Mesodermal cell (in vitro differentiated cells): ENCODE results near the gene SLC41A1.

Source experiments
- H3K27ac ChIP-seq: 2 replicates; pipeline ENCODE4 v1.7.0; 2013; ENCODE audit warnings: mild to moderate bottlenecking, low read depth, low read length, moderate library complexity; ENCODE audit not compliant: severe bottlenecking
- H3K36me3 ChIP-seq: 2 replicates; pipeline ENCODE4 v1.7.1; 2013; ENCODE audit warnings: mild to moderate bottlenecking, low read length, moderate library complexity; ENCODE audit not compliant: control insufficient read depth, insufficient read depth
- H3K4me1 ChIP-seq: one replicate; pipeline ENCODE4 v1.7.1; 2013; ENCODE audit warnings: mild to moderate bottlenecking, low read length; ENCODE audit not compliant: insufficient read depth, control insufficient read depth, poor library complexity, severe bottlenecking
- H3K4me3 ChIP-seq: 2 replicates; pipeline ENCODE4 v1.7.0; 2013; ENCODE audit warnings: low read length, control low read depth, mild to moderate bottlenecking; ENCODE audit not compliant: insufficient read depth, poor library complexity, severe bottlenecking; ENCODE audit errors: extremely low read depth
- H3K9me3 ChIP-seq: 2 replicates; pipeline ENCODE4 v1.7.1; 2013; ENCODE audit warnings: mild to moderate bottlenecking, low read length, moderate library complexity; ENCODE audit not compliant: control insufficient read depth
- WGBS, 2 experiments: methylation state at CpG; one replicate each; pipeline ENCODE4 v1.1.5; 2013; ENCODE audit warnings: missing lambda C conversion rate in 2 of 2; ENCODE audit not compliant: insufficient coverage in 2 of 2; 5-methylcytosine and 5-hydroxymethylcytosine counted together

Gene SLC41A1

GRCh38 chr1:205787287-205787916 lies 25.6 kb downstream of the SLC41A1 start:
- Histone ChIP-seq H3K4me3 (no peak overlapping the region), H3K27ac (no peak overlapping the region), H3K9me3 (no peaks in the 10 kb centered on the region), H3K4me1 (no peaks in the 10 kb centered on the region), H3K36me3 (peaks cover 15% of the 10 kb centered on the region)
- 86 to 90% methylated on average over 6 to 8 of the region's 10 CpGs for WGBS, 2 experiments

- Histone ChIP-seq H3K27ac (no peak overlapping the region), H3K36me3 (peaks cover 12% of the 10 kb centered on the region)
These were observed 26.4 kb downstream of the SLC41A1 start for GRCh38 chr1:205786601-205787000.

GRCh38 chr1:205785446-205785845 lies 27.6 kb downstream of the SLC41A1 start:
- WGBS, 2 experiments, result 68 to 93% methylated on average over 3 of the region's 9 CpGs
- H3K4me3 ChIP-seq, result no peak overlapping the region
- H3K27ac ChIP-seq, result no peak overlapping the region
- H3K4me1 ChIP-seq, result no peaks in the 10 kb centered on the region
- peaks cover 2% of the 10 kb centered on the region for H3K36me3 ChIP-seq
- no peaks in the 10 kb centered on the region for H3K9me3 ChIP-seq

More at GRCh38 chr1:205786601-205787000, 26.4 kb downstream of the SLC41A1 start:
- Histone ChIP-seq H3K4me1 (no peaks in the 10 kb centered on the region), H3K4me3 (no peak overlapping the region), H3K9me3 (no peaks in the 10 kb centered on the region)
- WGBS, 2 experiments, result 44% methylated on average over 2 of the region's 4 CpGs; no CpG with 5 or more reads in 1 of the 2 experiments

- 96 to 100% methylated on average over 4 of the region's 4 CpGs for WGBS, 2 experiments
- H3K9me3 ChIP-seq, result no peaks in the 10 kb centered on the region
- H3K27ac ChIP-seq, result no peak overlapping the region
- H3K4me1 ChIP-seq, result no peaks in the 10 kb centered on the region
- no peak overlapping the region for H3K4me3 ChIP-seq
- no peaks in the 10 kb centered on the region for H3K36me3 ChIP-seq
These were observed 29.1 kb downstream of the SLC41A1 start for GRCh38 chr1:205783904-205784303.

- Histone ChIP-seq H3K9me3 (no peaks in the 10 kb centered on the region), H3K27ac (no peak overlapping the region), H3K4me3 (no peak overlapping the region)
These were observed 29.6 kb downstream of the SLC41A1 start for GRCh38 chr1:205783433-205783795.

GRCh38 chr1:205782627-205783432 lies 30.2 kb downstream of the SLC41A1 start:
- H3K9me3 ChIP-seq, result no peaks in the 10 kb centered on the region
- H3K27ac ChIP-seq, result no peak overlapping the region
- H3K4me1 ChIP-seq, result no peaks in the 10 kb centered on the region
- WGBS, 2 experiments, result 86 to 100% methylated on average over 2 of the region's 4 CpGs
- no peak overlapping the region for H3K4me3 ChIP-seq
- no peaks in the 10 kb centered on the region for H3K36me3 ChIP-seq

More at GRCh38 chr1:205783433-205783795, 29.6 kb downstream of the SLC41A1 start:
- Histone ChIP-seq H3K4me1 (no peaks in the 10 kb centered on the region), H3K36me3 (no peaks in the 10 kb centered on the region)

GRCh38 chr1:205780335-205780734 lies 32.7 kb downstream of the SLC41A1 start:
- Histone ChIP-seq H3K27ac (no peak overlapping the region), H3K36me3 (no peaks in the 10 kb centered on the region), H3K4me1 (no peaks in the 10 kb centered on the region), H3K4me3 (no peak overlapping the region), H3K9me3 (no peaks in the 10 kb centered on the region)
- WGBS, 2 experiments, result 83% methylated on average over 2 of the region's 5 CpGs; no CpG with 5 or more reads in 1 of the 2 experiments

- Histone ChIP-seq H3K4me3 (no peak overlapping the region), H3K4me1 (no peaks in the 10 kb centered on the region), H3K9me3 (no peaks in the 10 kb centered on the region), H3K27ac (no peak overlapping the region), H3K36me3 (no peaks in the 10 kb centered on the region)
- WGBS, 2 experiments, result 81 to 96% methylated on average over 2 of the region's 2 CpGs
These were observed 35.0 kb downstream of the SLC41A1 start for GRCh38 chr1:205777994-205778393.

GRCh38 chr1:205775717-205776056 lies 37.3 kb downstream of the SLC41A1 start:
- Histone ChIP-seq H3K4me1 (no peaks in the 10 kb centered on the region), H3K9me3 (no peaks in the 10 kb centered on the region), H3K4me3 (no peak overlapping the region), H3K27ac (no peak overlapping the region), H3K36me3 (no peaks in the 10 kb centered on the region)

GRCh38 chr1:205775015-205775716 lies 37.8 kb downstream of the SLC41A1 start, which contains the start of gene RAB29:
TSS of gene RAB29 (minus strand) at chr1:205775482. CDS start at chr1:205774956, 526 bp downstream.
- Histone ChIP-seq H3K4me3 (peak within 1 kb of the TSS; percentile 68), H3K36me3 (no peaks in the 10 kb centered on the region), H3K27ac (no peak within 1 kb of the TSS), H3K9me3 (no peaks in the 10 kb centered on the region), H3K4me1 (peaks cover under 1% of the 10 kb centered on the region)
- 0% methylated on average over 20 to 25 of the region's 40 CpGs for WGBS, 2 experiments
